ENCODE results near the gene CSRP2.

The CSRP2 gene

GRCh38 chr12:76878899-76879709 lies at the start of gene CSRP2:
Gene CSRP2, minus strand, starts transcription at chr12:76879019. Its CDS starts 12,759 bp downstream, at chr12:76866260.
- DNase-seq (ENCODE audit: low read depth, low spot score) = peak; percentile 10

- no peak for DNase-seq (ENCODE audit: low read depth, low spot score)
Observed at GRCh38 chr12:76927170-76927784, 48.5 kb upstream of the CSRP2 start.

DNA sequence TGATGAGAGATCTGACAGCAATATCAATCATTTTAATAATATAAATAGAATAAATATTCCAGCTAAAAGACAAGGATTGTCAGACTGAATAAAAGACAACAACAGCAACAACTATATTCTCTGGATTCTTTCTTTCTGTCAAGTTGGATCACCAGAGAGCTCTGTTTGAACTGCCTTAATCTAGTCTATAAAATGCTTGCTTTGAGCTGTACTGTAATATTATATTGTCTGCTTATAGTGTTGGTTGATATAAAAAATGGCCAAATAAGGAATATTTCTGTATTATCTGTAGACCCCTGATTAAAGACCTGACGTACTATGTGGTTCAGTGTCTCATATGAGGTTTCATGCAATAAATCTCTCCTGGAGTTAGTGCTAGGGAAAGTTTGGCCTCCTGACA lies 46.3 kb upstream of the CSRP2 start:
- DNase-seq (ENCODE audit: low read depth, low spot score) = no peak

DNA sequence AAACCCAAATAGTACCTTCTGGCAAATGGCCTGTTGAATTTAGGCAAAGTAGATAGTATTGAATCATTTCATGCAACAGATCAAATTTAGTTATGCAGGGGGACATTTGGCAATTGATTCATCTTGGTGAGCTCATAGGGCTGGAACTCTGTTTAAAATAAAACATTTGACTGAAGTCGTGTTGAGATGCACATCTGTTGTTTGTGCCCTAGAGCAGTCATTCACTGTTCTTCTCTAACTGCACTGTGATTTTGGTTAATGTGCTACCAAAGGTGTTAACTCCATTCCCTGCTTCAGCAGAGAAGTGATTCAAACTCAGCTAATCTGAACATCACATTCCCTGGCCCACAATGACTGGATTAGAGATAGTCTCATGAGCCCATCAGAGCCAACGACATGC lies 44.0 kb upstream of the CSRP2 start:
- DNase-seq (ENCODE audit: low read depth, low spot score) = no peak

GRCh38 chr12:76921891-76922664 lies 43.3 kb upstream of the CSRP2 start:
- no peak for DNase-seq (ENCODE audit: low read depth, low spot score)

GRCh38 chr12:76921100-76921471 lies 42.3 kb upstream of the CSRP2 start:
- no peak for DNase-seq (ENCODE audit: low read depth, low spot score)

- no peak for DNase-seq (ENCODE audit: low read depth, low spot score)
Observed at GRCh38 chr12:76920172-76921099, 41.6 kb upstream of the CSRP2 start.

DNA sequence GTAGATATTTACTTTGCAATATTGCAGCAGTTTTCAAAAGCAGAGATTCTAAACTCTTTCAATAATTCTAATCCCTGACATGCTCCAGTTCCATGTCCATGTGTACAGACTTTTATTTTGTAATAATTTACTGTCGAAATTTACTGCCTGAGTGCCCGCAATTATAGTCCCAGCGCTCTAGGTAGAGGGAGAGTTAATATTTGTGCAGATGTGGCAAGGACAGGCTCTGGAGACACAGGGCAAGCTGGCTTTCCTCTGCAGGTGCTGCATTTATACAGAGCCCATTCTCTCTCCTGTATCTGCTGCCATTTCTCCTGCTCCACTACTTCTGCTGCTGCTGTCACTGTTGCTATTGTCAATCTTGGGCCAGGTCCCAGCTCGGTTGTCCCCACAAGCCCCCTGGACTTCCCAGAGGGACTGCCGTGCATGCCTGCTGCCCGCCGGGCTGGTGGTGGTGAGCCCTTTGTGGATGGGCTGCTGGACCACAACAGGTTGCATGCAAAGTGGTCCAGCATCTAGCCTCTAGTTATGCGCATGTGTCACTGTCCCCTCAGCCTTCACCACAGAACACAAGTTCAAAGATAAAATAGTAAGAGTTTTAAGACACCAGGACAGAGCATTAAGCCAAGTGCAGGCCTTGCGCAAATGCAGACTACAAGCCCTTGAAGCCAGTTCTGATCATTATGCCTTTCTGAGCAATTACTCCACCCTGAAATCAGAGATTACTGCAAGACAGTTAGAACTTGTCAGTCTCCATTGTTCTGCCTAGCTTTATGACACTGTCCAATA lies 40.8 kb upstream of the CSRP2 start:
- DNase-seq (ENCODE audit: low read depth, low spot score) = no peak

- DNase-seq (ENCODE audit: low read depth, low spot score) = no peak
Observed at GRCh38 chr12:76916170-76916540, 37.3 kb upstream of the CSRP2 start.

GRCh38 chr12:76915361-76916169 lies 36.7 kb upstream of the CSRP2 start:
- DNase-seq (ENCODE audit: low read depth, low spot score) = no peak

GRCh38 chr12:76914102-76914859 lies 35.5 kb upstream of the CSRP2 start:
- DNase-seq (ENCODE audit: low read depth, low spot score) = no peak

DNA sequence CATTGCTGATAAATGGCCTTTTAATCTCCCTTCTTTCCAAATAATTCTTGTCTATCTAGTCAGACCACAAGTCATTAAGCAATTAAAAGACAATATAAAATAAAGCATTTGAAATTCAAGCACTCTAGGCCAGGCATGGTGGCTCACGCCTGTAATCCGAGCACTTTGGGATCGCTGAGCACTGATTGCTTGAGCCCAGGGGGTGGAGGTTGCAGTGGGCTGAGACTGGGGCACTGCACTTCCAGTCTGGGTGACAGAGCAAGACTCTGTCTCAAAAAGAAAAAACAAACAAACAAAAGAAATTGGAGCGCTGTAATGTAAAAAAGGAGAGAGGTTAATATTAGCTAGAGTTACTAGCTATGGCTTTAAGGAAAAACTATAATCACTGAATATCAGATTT lies 30.5 kb upstream of the CSRP2 start:
- DNase-seq (ENCODE audit: low read depth, low spot score) = no peak

- DNase-seq (ENCODE audit: low read depth, low spot score) = no peak
Observed at GRCh38 chr12:76908303-76909017, 29.6 kb upstream of the CSRP2 start.

GRCh38 chr12:76901628-76902380 lies 23.0 kb upstream of the CSRP2 start:
- DNase-seq (ENCODE audit: low read depth, low spot score) = no peak

DNA sequence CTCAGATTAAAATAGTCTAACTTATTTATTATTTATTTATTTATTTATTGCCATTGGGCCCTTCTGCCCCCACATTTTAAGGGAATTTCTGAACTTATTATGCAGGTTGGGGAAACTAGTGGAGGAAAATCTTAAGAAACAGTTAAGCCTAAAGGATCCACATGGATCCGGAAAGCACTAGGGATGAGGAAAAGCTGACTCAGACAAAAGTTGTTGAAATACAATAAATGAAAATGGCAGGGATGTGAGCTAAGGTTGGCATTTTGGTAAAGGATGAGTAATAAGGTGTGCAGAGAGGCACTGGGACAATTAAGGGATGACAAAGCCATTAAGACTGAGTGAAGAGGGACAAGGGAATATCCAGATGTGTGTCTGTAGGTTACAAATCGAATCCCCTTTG lies 20.7 kb upstream of the CSRP2 start:
- no peak for DNase-seq (ENCODE audit: low read depth, low spot score)

DNA sequence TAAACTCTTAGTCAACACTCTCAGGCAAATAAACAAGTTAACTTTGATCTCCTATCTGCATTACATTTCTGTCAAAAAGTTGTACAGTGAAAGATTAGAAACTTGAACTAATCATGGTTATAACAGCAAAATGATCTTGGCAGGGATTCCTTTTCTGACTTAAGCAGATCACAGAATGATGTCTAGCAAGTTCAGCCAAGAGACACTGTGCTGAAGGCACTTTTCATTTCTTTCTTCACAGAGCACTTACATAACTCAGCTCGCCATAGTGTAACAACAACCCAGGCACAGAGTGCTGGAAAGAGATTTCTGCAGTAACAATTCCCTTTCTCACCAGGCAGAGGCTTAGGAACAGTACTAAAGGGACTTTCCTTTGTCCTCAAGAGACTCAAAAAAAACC lies 19.6 kb upstream of the CSRP2 start:
- no peak for DNase-seq (ENCODE audit: low read depth, low spot score)

GRCh38 chr12:76896274-76896673 lies 17.5 kb upstream of the CSRP2 start:
- no peak for DNase-seq (ENCODE audit: low read depth, low spot score)

GRCh38 chr12:76895796-76896195 lies 17.0 kb upstream of the CSRP2 start:
- no peak for DNase-seq (ENCODE audit: low read depth, low spot score)

Data from activated CD4-positive, CD25-positive, alpha-beta regulatory T cell treated with anti-CD3 and anti-CD28 coated beads, Interleukin-2, amount 50 U/mL, for 16 hours (primary cell).